Measurements from ENCODE around the gene TSPAN6. TPM values are rescaled to one million over a fixed set of nuclear protein-coding genes. Genes with fewer than 3 reads are reported as not detected.

The TSPAN6 gene
- total RNA-seq, 1 donor from 2014 or later = 79.0 TPM

Other genes starting within 250 kb of the TSPAN6 start
- gene PCDH19, start 226.5 kb downstream of the TSPAN6 start, total RNA-seq = 0.60 and 0.68 TPM in 2 replicates
- 0.05 TPM in 1 of 2 replicates, not detected in the other for gene TNMD, start 51.9 kb downstream of the TSPAN6 start, total RNA-seq
- gene SRPX2, start 7.4 kb upstream of the TSPAN6 start, total RNA-seq = 21.8 and 22.0 TPM in 2 replicates
- 31.7 and 52.4 TPM in 2 replicates for gene SYTL4, start 95.3 kb upstream of the TSPAN6 start, total RNA-seq
- 17.5 and 26.0 TPM in 2 replicates for gene CSTF2, start 183.6 kb upstream of the TSPAN6 start, total RNA-seq
- not detected in 2 replicates for gene NOX1, start 237.6 kb upstream of the TSPAN6 start, total RNA-seq